Smooth muscle cell (in vitro differentiated cells): Measurements from ENCODE around the gene ZNF609. TPM values are rescaled to one million over a fixed set of nuclear protein-coding genes. Genes with fewer than 3 reads are reported as not detected.

ENCODE experiments used
- DNase-seq: peaks from one replicate; lab custom pipeline; 2025; ENCODE audit not compliant: unreplicated experiment; lab: John Stamatoyannopoulos, UW
- H2AFZ ChIP-seq: fragments of 200-600 bp; sonication (generic); 2 replicates; pipeline ENCODE4 v1.6.0; 2016; ENCODE audit warnings: antibody characterized with exemption, low read depth, mild to moderate bottlenecking
- H3F3A ChIP-seq: fragments of 200-600 bp; sonication (generic); 2 replicates; pipeline ENCODE4 v1.6.0; 2017; ENCODE audit warnings: antibody characterized with exemption, low read depth
- H3K27ac ChIP-seq: fragments of 200-600 bp; sonication (generic); 2 replicates; pipeline ENCODE4 v1.5.1; 2016; ENCODE audit warnings: low read depth, mild to moderate bottlenecking
- H3K27me3 ChIP-seq: fragments of 200-600 bp; sonication (generic); 2 replicates; pipeline ENCODE4 v1.6.1; 2016; ENCODE audit warnings: low read depth, mild to moderate bottlenecking
- H3K36me3 ChIP-seq: fragments of 200-600 bp; sonication (generic); 2 replicates; pipeline ENCODE4 v1.5.1; 2016; ENCODE audit warnings: low read depth
- H3K4me1 ChIP-seq: fragments of 200-600 bp; sonication (generic); 2 replicates; pipeline ENCODE4 v1.5.1; 2016; ENCODE audit warnings: low read depth
- H3K4me2 ChIP-seq: fragments of 200-600 bp; sonication (generic); 2 replicates; pipeline ENCODE4 v1.6.0; 2016; ENCODE audit warnings: mild to moderate bottlenecking
- H3K4me3 ChIP-seq: fragments of 200-600 bp; sonication (generic); 2 replicates; pipeline ENCODE4 v1.5.1; 2016; ENCODE audit warnings: mild to moderate bottlenecking
- H3K79me2 ChIP-seq: fragments of 200-600 bp; sonication (generic); 2 replicates; pipeline ENCODE4 v1.6.0; 2016; ENCODE audit warnings: low read depth, mild to moderate bottlenecking
- H3K9ac ChIP-seq: fragments of 200-600 bp; sonication (generic); 2 replicates; pipeline ENCODE4 v1.6.0; 2016; ENCODE audit warnings: low read depth
- H3K9me3 ChIP-seq: fragments of 200-600 bp; sonication (generic); replicated peaks from 2 replicates; pipeline ENCODE4 v1.5.1; 2016; ENCODE audit warnings: low read depth
- H4K20me1 ChIP-seq: fragments of 200-600 bp; sonication (generic); 2 replicates; pipeline ENCODE4 v1.6.0; 2016; ENCODE audit warnings: low read depth
- WGBS: methylation state at CpG from one replicate; pipeline ENCODE4 v1.1.7; 2016; ENCODE audit warnings: low lambda C conversion rate; 5-methylcytosine and 5-hydroxymethylcytosine counted together
- polyA plus RNA-seq: library from polyadenylated mRNA; unstranded; fragments of >200 nt; fragmentation: Nextera tagmentation; extraction: Ambion mirVana; gene quantifications from 2 replicates; pipeline ENCODE4 v1.2.1, GENCODE V29; 2016
- total RNA-seq: library from RNA; depleted of rRNA; stranded (reverse); fragments of >200 nt; gene quantifications from 2 replicates; pipeline ENCODE4 v1.2.3, GENCODE V29; 2014
- TF ChIP-seq, protein P1 (sequence below): fragments of 200-600 bp; sonication (generic); IDR thresholded peaks from 2 replicates; pipeline ENCODE4 v1.5.1; 2017; ENCODE audit warnings: borderline replicate concordance, mild to moderate bottlenecking, antibody characterized with exemption; ENCODE audit not compliant: insufficient read depth, poor library complexity, severe bottlenecking

ZNF609 gene
- total and polyA plus RNA-seq, 2 experiments from 2014 or later, result 9.9 to 15.6 TPM

DNA sequence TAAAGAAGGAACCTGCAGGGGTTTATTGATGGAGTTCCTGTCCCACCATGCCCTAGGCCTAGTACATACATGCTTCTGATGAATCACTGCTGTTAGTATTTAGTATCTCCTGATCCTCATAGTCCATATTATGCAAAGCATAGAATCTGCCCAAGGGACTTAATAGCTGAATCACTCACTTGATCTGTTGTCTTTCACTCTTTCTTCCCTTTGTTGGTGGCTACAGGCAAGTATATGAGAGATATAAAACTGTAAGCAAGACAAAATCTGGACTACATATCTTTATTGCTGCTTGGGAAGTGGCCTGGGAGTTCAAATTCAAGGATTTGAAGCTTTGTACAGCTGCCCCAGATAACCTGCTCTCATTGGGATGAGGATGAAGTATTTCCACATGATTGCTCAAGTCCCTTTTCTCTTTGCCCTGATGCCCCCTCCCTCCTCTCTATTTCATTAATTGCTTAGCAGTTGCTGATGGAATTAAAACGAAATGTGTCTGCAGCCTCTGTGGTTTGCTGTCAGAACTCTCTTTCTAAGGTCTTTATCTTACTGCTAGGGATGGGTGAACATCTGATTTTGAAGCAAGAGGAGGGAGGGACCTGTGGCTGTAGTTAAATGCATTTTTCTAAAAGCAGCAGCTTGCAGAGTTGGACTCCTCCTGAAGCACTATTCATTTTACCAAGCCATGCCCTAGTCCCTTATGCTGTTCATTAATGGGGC lies 114.1 kb downstream of the ZNF609 start:
- Histone ChIP-seq H2AFZ (no peak overlapping the region), H3K9ac (no peak overlapping the region), H3K36me3 (no peaks in the 10 kb centered on the region), H4K20me1 (peaks cover 75% of the 10 kb centered on the region), H3K4me2 (peak overlapping the region; percentile 46), H3K4me3 (no peak overlapping the region), H3F3A (peaks cover 14% of the 10 kb centered on the region), H3K79me2 (peaks cover 50% of the 10 kb centered on the region), H3K9me3 (no peaks in the 10 kb centered on the region), H3K27ac (peak overlapping the region; percentile 25), H3K27me3 (no peaks in the 10 kb centered on the region), H3K4me1 (peaks cover 5% of the 10 kb centered on the region)
- DNase-seq, result no peak
- 63% methylated on average over 1 of the region's 1 CpG for WGBS
- TF ChIP-seq, protein P1, sequence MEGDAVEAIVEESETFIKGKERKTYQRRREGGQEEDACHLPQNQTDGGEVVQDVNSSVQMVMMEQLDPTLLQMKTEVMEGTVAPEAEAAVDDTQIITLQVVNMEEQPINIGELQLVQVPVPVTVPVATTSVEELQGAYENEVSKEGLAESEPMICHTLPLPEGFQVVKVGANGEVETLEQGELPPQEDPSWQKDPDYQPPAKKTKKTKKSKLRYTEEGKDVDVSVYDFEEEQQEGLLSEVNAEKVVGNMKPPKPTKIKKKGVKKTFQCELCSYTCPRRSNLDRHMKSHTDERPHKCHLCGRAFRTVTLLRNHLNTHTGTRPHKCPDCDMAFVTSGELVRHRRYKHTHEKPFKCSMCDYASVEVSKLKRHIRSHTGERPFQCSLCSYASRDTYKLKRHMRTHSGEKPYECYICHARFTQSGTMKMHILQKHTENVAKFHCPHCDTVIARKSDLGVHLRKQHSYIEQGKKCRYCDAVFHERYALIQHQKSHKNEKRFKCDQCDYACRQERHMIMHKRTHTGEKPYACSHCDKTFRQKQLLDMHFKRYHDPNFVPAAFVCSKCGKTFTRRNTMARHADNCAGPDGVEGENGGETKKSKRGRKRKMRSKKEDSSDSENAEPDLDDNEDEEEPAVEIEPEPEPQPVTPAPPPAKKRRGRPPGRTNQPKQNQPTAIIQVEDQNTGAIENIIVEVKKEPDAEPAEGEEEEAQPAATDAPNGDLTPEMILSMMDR, result no peak

- 87% methylated on average over 9 of the region's 9 CpGs for WGBS
- H3K9ac ChIP-seq, result no peak overlapping the region
- no peaks in the 10 kb centered on the region for H3K27me3 ChIP-seq
- no peaks in the 10 kb centered on the region for H3K36me3 ChIP-seq
- DNase-seq, result no peak
- TF ChIP-seq, protein P1, result no peak
- peaks cover 74% of the 10 kb centered on the region for H3K79me2 ChIP-seq
- peaks cover 47% of the 10 kb centered on the region for H4K20me1 ChIP-seq
- H2AFZ ChIP-seq, result no peak overlapping the region
- no peak overlapping the region for H3K4me2 ChIP-seq
- H3K4me3 ChIP-seq, result no peak overlapping the region
- no peak overlapping the region for H3K27ac ChIP-seq
- H3F3A ChIP-seq, result no peaks in the 10 kb centered on the region
- H3K4me1 ChIP-seq, result no peaks in the 10 kb centered on the region
- H3K9me3 ChIP-seq, result no peaks in the 10 kb centered on the region
These were observed 120.5 kb downstream of the ZNF609 start for GRCh38 chr15:64580696-64581407.

- TF ChIP-seq, protein P1, result no peak
- 63% methylated on average over 2 of the region's 2 CpGs for WGBS
- Histone ChIP-seq H3K9ac (no peak overlapping the region), H4K20me1 (peaks cover 45% of the 10 kb centered on the region), H3K9me3 (no peaks in the 10 kb centered on the region), H3K4me2 (no peak overlapping the region), H3K79me2 (peaks cover 73% of the 10 kb centered on the region), H3K36me3 (no peaks in the 10 kb centered on the region), H3K4me1 (no peaks in the 10 kb centered on the region), H3K27ac (no peak overlapping the region), H2AFZ (no peak overlapping the region), H3F3A (no peaks in the 10 kb centered on the region), H3K4me3 (no peak overlapping the region), H3K27me3 (no peaks in the 10 kb centered on the region)
- DNase-seq, result no peak
These were observed 121.0 kb downstream of the ZNF609 start for GRCh38 chr15:64581408-64581761.
